Epithelial cell of esophagus (primary cell): ENCODE data around the gene TMEM38A.
"Not testable (repeated sequence)": the region's sequence is repeated elsewhere in the genome, so short reads cannot be mapped to it uniquely, and the experiment has no call there.

ENCODE experiments used
- DNase-seq: peaks from one replicate; pipeline ENCODE4 v3.0.0; 2010; ENCODE audit warnings: low read depth
- H3K4me3 ChIP-seq: 2 replicates; pipeline ENCODE4 v1.5.1; 2011; ENCODE audit warnings: mild to moderate bottlenecking, low read length, control low read depth
- CTCF ChIP-seq: IDR thresholded peaks from 2 replicates; pipeline ENCODE4 v1.5.1; 2011; ENCODE audit warnings: low read depth, mild to moderate bottlenecking, low read length, control low read depth, inconsistent platforms; ENCODE audit not compliant: insufficient read depth; ENCODE audit errors: missing control alignments

TMEM38A gene

GRCh38 chr19:16721051-16721450 is 60.1 kb downstream of the TMEM38A start:
- no peak for DNase-seq
- TF ChIP-seq CTCF: no peak
- H3K4me3 ChIP-seq: no peak overlapping the region

GRCh38 chr19:16722591-16722990 is 61.7 kb downstream of the TMEM38A start:
- DNase-seq: no peak
- H3K4me3 ChIP-seq: no peak overlapping the region
- no peak for TF ChIP-seq CTCF

- no peak overlapping the region for H3K4me3 ChIP-seq
- TF ChIP-seq CTCF: no peak
- no peak for DNase-seq
Measured at GRCh38 chr19:16726916-16727315, 66.0 kb downstream of the TMEM38A start.

- H3K4me3 ChIP-seq, DNase-seq: not testable (repeated sequence)
Measured at GRCh38 chr19:16735650-16736266, 74.8 kb downstream of the TMEM38A start.

- TF ChIP-seq CTCF: no peak
- peak; percentile 13 for DNase-seq
- H3K4me3 ChIP-seq: no peak overlapping the region
Measured at GRCh38 chr19:16736709-16737108, 75.8 kb downstream of the TMEM38A start.

GRCh38 chr19:16737911-16738310 is 77.0 kb downstream of the TMEM38A start:
- peak; percentile 36 for DNase-seq
- TF ChIP-seq CTCF: no peak
- no peak overlapping the region for H3K4me3 ChIP-seq

- no peak for TF ChIP-seq CTCF
- DNase-seq: peak; percentile 37
- no peak overlapping the region for H3K4me3 ChIP-seq
Measured at GRCh38 chr19:16739546-16739945, 78.6 kb downstream of the TMEM38A start.
